PC-9 (cell line): ENCODE measurements around the gene PRIM2.
"Not testable (repeated sequence)": the region's sequence is repeated elsewhere in the genome, so short reads cannot be mapped to it uniquely, and the experiment has no call there.

Experiments
- CTCF ChIP-seq: fragments of 200-600 bp; sonication (generic); conservative IDR thresholded peaks from 2 replicates; pipeline ENCODE4 v1.6.1; 2017; ENCODE audit warnings: mixed run types, antibody characterized with exemption, mild to moderate bottlenecking, moderate library complexity
- EZH2 ChIP-seq: fragments of 200-600 bp; sonication (generic); IDR thresholded peaks from 2 replicates; pipeline ENCODE4 v1.8.0; 2017; ENCODE audit warnings: antibody characterized with exemption, low read depth

DNA sequence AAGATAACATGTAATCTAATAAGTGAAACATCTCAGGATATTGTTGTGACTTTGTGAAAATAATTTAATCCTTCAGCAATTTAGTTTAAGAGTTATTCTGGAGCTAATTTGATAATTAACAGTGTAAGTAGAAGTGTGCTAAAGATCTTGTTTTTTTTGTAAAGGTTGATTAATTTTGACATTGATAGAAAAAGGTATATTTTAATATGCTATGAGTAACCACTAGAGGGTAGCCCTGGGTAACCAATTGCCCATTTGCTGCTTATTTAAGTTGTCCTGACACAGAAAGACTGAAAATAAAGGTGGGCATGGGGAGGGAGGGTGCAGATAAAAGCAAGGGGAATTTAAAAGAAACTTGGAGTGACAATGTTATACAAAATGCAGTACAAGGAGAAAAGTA is 262.1 kb downstream of the PRIM2 start:
- peak; percentile 59 for TF ChIP-seq CTCF
- not testable (repeated sequence) for TF ChIP-seq EZH2
